Activated CD8-positive, alpha-beta memory T cell treated with anti-CD3 and anti-CD28 coated beads, Interleukin-2, amount 10 ng/mL, durations not matched to agents 7 days and 5 days (primary cell): ENCODE data around the gene KCNN4. TPM values are rescaled to one million over a fixed set of nuclear protein-coding genes. Genes with fewer than 3 reads are reported as not detected.
A peak's percentile ranks its signal among the peaks of the same experiment; 100 is the strongest.
"Not testable (repeated sequence)": the region's sequence is repeated elsewhere in the genome, so short reads cannot be mapped to it uniquely, and the experiment has no call there.

Experiments
- ATAC-seq: fragments of 150-1000 bp; cut with Tn5 transposase; one replicate; pipeline ENCODE4 v1.10.0; 2021; ENCODE audit warnings: moderate library complexity
- CTCF ChIA-PET: fragments of 350-600 bp; sonication (Branson Sonifier 250); formaldehyde crosslinking; loops from one replicate; lab custom pipeline; 2021; ENCODE audit warnings: antibody characterized with exemption; lab: Charles Lee
- DNase-seq: peaks from one replicate; pipeline ENCODE4 v3.0.0-alpha.2; 2020
- H3K27ac Mint-ChIP-seq: one replicate; pipeline ENCODE4 v1.8.0; 2021; ENCODE audit warnings: mild to moderate bottlenecking, mixed read lengths
- H3K27me3 Mint-ChIP-seq: one replicate; pipeline ENCODE4 v1.8.0; 2021; ENCODE audit warnings: mixed read lengths
- H3K36me3 Mint-ChIP-seq: one replicate; pipeline ENCODE4 v1.8.0; 2021; ENCODE audit warnings: mild to moderate bottlenecking, mixed read lengths
- H3K4me1 Mint-ChIP-seq: one replicate; pipeline ENCODE4 v1.8.0; 2021; ENCODE audit warnings: mixed read lengths
- H3K4me3 Mint-ChIP-seq: one replicate; pipeline ENCODE4 v1.8.0; 2021; ENCODE audit warnings: mild to moderate bottlenecking, moderate library complexity, mixed read lengths
- H3K9me3 Mint-ChIP-seq: one replicate; pipeline ENCODE4 v1.8.0; 2022; ENCODE audit warnings: low read depth, mixed read lengths
- total RNA-seq, 2 experiments: library from RNA; stranded (reverse); gene quantifications; one replicate each; pipeline ENCODE4 v1.2.3, GENCODE V29; 2021

Gene KCNN4
- total RNA-seq, 2 experiments from 2014 or later: 43.9 to 53.0 TPM

GRCh38 chr19:43777163-43777695 lies 3.5 kb downstream of the KCNN4 start:
- no peaks in the 10 kb centered on the region for H3K27me3 Mint-ChIP-seq
- no peaks in the 10 kb centered on the region for H3K9me3 Mint-ChIP-seq
- no peak for DNase-seq
- CTCF ChIA-PET: interaction anchor here (1.3 to 9.5 kb wide), 6 partner anchors 11 to 109 kb away, joined by 3 to 145 read pairs (median 8); partner anchors contain the start of gene SMG9
- ATAC-seq: no peak
- H3K4me3 Mint-ChIP-seq: peak overlapping the region; percentile 42
- H3K27ac Mint-ChIP-seq: peak overlapping the region; percentile 75
- H3K36me3 Mint-ChIP-seq: peaks cover 22% of the 10 kb centered on the region
- H3K4me1 Mint-ChIP-seq: peaks cover 52% of the 10 kb centered on the region

DNA sequence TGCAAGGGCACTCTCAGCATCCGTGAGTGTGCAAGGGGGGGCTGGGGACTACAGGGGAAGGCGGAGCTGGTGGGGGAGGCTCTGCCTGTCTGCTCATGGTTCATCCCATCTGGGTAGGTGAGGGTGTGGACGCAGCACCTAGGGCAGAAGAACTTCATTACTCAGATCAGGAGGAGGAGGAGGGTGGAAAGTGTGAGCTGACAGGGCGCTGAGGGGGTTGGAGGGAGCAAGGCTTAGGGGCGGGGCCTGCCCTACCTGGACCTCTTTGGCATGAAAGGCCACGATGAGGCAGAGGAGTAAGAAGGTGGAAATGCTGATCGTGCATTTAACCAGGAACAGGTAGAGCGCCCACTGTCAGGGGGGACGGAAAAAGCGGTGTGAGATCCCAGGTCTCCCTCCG lies 4.5 kb downstream of the KCNN4 start:
- DNase-seq (no peak), ATAC-seq (no peak)
- no peak overlapping the region for H3K4me3 Mint-ChIP-seq
- peak overlapping the region; percentile 14 for H3K27ac Mint-ChIP-seq
- H3K9me3 Mint-ChIP-seq: no peaks in the 10 kb centered on the region
- H3K4me1 Mint-ChIP-seq: peaks cover 43% of the 10 kb centered on the region
- CTCF ChIA-PET: interaction anchor here (1.7 to 9.5 kb wide), 4 partner anchors 10 to 30 kb away, joined by 7 to 145 read pairs (median 20); partner anchors contain the start of gene SMG9
- H3K27me3 Mint-ChIP-seq: no peaks in the 10 kb centered on the region
- H3K36me3 Mint-ChIP-seq: peaks cover 22% of the 10 kb centered on the region

GRCh38 chr19:43775299-43775890 lies 5.4 kb downstream of the KCNN4 start:
- no peaks in the 10 kb centered on the region for H3K9me3 Mint-ChIP-seq
- no peak for DNase-seq
- no peak overlapping the region for H3K4me3 Mint-ChIP-seq
- H3K27me3 Mint-ChIP-seq: no peaks in the 10 kb centered on the region
- ATAC-seq: no peak
- H3K4me1 Mint-ChIP-seq: peaks cover 39% of the 10 kb centered on the region
- peaks cover 27% of the 10 kb centered on the region for H3K36me3 Mint-ChIP-seq
- CTCF ChIA-PET: interaction anchor here (0.6 to 9.5 kb wide), 5 partner anchors 10 to 30 kb away, joined by 3 to 145 read pairs (median 3); no protein-coding TSS in a partner anchor
- no peak overlapping the region for H3K27ac Mint-ChIP-seq

DNA sequence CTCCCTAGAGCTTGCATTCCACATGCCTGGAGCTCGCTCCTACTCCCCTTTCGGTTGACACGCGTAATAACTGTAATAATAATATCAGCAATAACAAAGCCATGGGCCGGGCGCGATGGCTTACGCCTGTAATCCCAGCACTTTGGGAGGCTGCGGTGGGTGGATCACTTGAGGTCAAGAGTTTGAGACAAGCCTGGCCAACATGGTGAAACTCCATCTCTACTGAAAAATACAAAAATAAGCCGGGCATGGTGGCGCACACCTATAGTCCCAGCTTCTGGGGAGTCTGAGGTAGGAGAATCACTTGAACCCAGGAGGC lies 5.9 kb downstream of the KCNN4 start:
- CTCF ChIA-PET: interaction anchor here (0.8 to 9.5 kb wide), 4 partner anchors 9 to 30 kb away, joined by 3 to 145 read pairs (median 6); no protein-coding TSS in a partner anchor
- not testable (repeated sequence) for H3K4me3 Mint-ChIP-seq, H3K27me3 Mint-ChIP-seq, H3K27ac Mint-ChIP-seq, DNase-seq, H3K9me3 Mint-ChIP-seq, ATAC-seq
- peaks cover 37% of the 10 kb centered on the region for H3K4me1 Mint-ChIP-seq
- peaks cover 30% of the 10 kb centered on the region for H3K36me3 Mint-ChIP-seq

GRCh38 chr19:43774103-43774939 lies 6.5 kb downstream of the KCNN4 start:
- CTCF ChIA-PET: interaction anchor here (0.8 to 9.5 kb wide), 3 partner anchors 8 to 29 kb away, joined by 3 to 145 read pairs (median 3); no protein-coding TSS in a partner anchor
- ATAC-seq: no peak
- Mint-ChIP-seq H3K27ac (no peak overlapping the region), H3K4me3 (no peak overlapping the region), H3K36me3 (peaks cover 34% of the 10 kb centered on the region), H3K27me3 (no peaks in the 10 kb centered on the region), H3K4me1 (peaks cover 31% of the 10 kb centered on the region), H3K9me3 (no peaks in the 10 kb centered on the region)
- DNase-seq: no peak

GRCh38 chr19:43773725-43774102 lies 7.1 kb downstream of the KCNN4 start:
- no peak for ATAC-seq
- Mint-ChIP-seq H3K36me3 (peaks cover 40% of the 10 kb centered on the region), H3K4me3 (no peak overlapping the region), H3K27ac (no peak overlapping the region), H3K9me3 (no peaks in the 10 kb centered on the region), H3K27me3 (no peaks in the 10 kb centered on the region), H3K4me1 (peaks cover 28% of the 10 kb centered on the region)
- CTCF ChIA-PET: interaction anchor here (9.5 kb wide), 1 partner anchor 8 kb away, joined by 145 read pairs; no protein-coding TSS in a partner anchor
- no peak for DNase-seq

GRCh38 chr19:43769256-43769655 lies 11.5 kb downstream of the KCNN4 start:
- DNase-seq: no peak
- H3K36me3 Mint-ChIP-seq: peaks cover 47% of the 10 kb centered on the region
- ATAC-seq: no peak

DNA sequence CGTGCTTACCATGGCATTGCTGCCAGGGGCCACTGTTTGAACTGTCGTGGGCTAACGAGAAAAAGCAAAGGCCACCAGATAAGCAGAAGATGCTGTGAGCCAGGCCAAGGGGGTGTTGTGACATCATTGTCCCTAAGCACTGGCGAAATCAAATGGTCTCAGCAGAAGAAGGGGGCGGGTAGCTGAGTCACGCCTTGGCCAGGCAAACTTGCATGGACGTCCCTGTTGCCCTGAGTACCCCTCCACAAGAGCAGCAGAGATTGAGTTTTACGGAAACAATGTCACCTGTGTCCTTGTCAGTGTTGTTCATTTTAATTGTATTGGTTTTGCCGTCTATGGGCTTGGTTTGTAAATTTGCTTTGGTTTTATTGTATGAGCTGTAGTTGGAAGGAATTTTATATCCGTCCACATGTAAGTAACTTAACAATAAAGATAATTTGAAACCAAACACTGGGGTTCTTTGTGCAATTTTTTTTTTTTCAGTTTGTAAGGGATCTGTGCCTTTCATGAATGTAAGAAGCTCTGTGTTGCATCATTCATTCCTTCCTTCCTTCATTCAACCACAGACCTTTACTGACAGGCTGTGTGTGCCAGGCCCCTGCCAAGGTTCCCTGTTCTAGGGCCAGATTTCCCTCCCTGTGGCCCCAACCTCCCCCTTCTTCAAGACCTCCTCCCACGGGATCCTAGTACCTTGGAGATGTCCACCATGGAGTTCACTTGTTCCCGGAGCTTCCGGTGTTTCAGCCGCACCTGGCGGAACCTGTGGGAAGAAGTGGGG lies 12.3 kb downstream of the KCNN4 start:
- CTCF ChIA-PET: interaction anchor here (0.6 to 8.0 kb wide), 6 partner anchors 10 to 54 kb away, joined by 3 to 145 read pairs (median 38); partner anchors contain the start of genes KCNN4 and SMG9
- Mint-ChIP-seq H3K27ac (peak overlapping the region; percentile 24), H3K4me1 (peaks cover 43% of the 10 kb centered on the region)

More at GRCh38 chr19:43769256-43769655, 11.5 kb downstream of the KCNN4 start:
- no peak overlapping the region for H3K4me3 Mint-ChIP-seq
- no peaks in the 10 kb centered on the region for H3K27me3 Mint-ChIP-seq
- H3K27ac Mint-ChIP-seq: no peak overlapping the region
- H3K4me1 Mint-ChIP-seq: peaks cover 36% of the 10 kb centered on the region
- no peaks in the 10 kb centered on the region for H3K9me3 Mint-ChIP-seq
- CTCF ChIA-PET: interaction anchor here (0.7 to 8.0 kb wide), 6 partner anchors 9 to 55 kb away, joined by 3 to 145 read pairs (median 38); partner anchors contain the start of genes KCNN4 and SMG9

DNA sequence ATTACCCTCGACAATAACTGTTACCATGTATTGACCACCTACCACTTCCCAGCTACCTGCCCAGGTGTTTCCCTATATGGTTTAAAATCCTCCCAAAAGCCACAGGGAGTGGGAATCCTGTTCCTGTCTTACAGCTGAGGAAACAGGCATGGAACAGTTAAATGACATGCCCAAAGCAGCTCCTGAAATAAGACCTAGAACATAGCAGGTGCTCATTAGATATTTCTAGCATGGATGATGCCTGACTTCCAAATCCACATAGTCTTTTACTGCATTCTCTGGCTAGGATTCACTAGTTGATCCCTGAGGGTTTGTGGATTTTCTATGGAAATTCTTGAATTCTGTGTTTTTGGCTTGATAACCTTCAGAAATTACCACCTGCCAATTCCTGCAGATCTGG lies 13.0 kb downstream of the KCNN4 start:
- Mint-ChIP-seq H3K4me1 (peaks cover 48% of the 10 kb centered on the region), H3K4me3 (no peak overlapping the region), H3K27me3 (no peaks in the 10 kb centered on the region), H3K9me3 (no peaks in the 10 kb centered on the region), H3K27ac (peak overlapping the region; percentile 24), H3K36me3 (peaks cover 39% of the 10 kb centered on the region)
- DNase-seq (no peak), ATAC-seq (no peak)
- CTCF ChIA-PET: interaction anchor here (1.0 to 8.0 kb wide), 7 partner anchors 11 to 99 kb away, joined by 3 to 145 read pairs (median 27); partner anchors contain the start of genes KCNN4 and SMG9

More for the DNA sequence above, 12.3 kb downstream of the KCNN4 start:
- DNase-seq (no peak), ATAC-seq (no peak)
- no peaks in the 10 kb centered on the region for H3K27me3 Mint-ChIP-seq
- H3K4me3 Mint-ChIP-seq: no peak overlapping the region
- H3K9me3 Mint-ChIP-seq: no peaks in the 10 kb centered on the region
- peaks cover 45% of the 10 kb centered on the region for H3K36me3 Mint-ChIP-seq

DNA sequence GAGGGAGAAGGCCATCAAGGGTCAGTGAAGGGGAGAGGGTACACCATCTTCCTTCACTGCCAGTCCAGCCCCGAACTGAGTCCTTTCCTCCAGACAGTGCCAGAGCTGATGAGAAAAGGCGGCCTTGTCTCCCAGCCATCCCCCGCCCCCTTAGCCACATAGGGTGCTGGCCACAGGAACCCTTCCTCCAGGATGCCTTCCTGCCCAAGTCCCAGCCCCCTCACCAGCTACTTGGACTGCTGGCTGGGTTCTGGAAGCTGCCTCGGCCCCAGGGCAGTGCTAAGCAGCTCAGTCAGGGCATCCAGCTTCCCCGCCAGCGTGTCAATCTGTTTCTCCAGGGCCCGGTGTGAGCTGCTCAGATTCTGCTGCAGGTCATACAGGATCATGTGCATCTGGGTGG lies 13.5 kb downstream of the KCNN4 start:
- Mint-ChIP-seq H3K4me1 (peaks cover 53% of the 10 kb centered on the region), H3K9me3 (no peaks in the 10 kb centered on the region)

DNA sequence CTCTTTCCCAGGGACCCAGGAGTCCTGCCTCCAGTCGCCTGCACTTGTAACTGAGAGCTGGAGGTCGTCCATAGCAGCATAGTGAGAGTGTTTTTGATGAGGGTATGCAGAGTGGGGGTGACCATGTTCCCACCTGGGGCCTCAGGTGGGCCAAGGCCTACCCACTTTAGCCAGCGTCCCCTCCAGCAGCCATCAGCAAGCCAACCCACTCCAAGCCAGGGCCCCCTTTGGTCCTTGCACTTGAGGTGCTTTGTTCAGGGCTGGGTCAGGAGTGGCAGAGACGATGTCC lies 14.1 kb downstream of the KCNN4 start:
- Mint-ChIP-seq H3K4me3 (no peak overlapping the region), H3K27me3 (no peaks in the 10 kb centered on the region), H3K27ac (peak overlapping the region; percentile 94), H3K4me1 (peaks cover 55% of the 10 kb centered on the region), H3K9me3 (no peaks in the 10 kb centered on the region), H3K36me3 (peaks cover 41% of the 10 kb centered on the region)
- ATAC-seq (no peak), DNase-seq (no peak)
- CTCF ChIA-PET: interaction anchor here (1.0 to 8.0 kb wide), 11 partner anchors 12 to 241 kb away, joined by 3 to 145 read pairs (median 5); partner anchors contain the start of genes KCNN4 and SMG9

More for the DNA sequence above, 13.5 kb downstream of the KCNN4 start:
- CTCF ChIA-PET: interaction anchor here (1.0 to 8.0 kb wide), 7 partner anchors 11 to 99 kb away, joined by 3 to 145 read pairs (median 27); partner anchors contain the start of genes KCNN4 and SMG9
- H3K27me3 Mint-ChIP-seq: no peaks in the 10 kb centered on the region
- DNase-seq (no peak), ATAC-seq (no peak)
- H3K4me3 Mint-ChIP-seq: no peak overlapping the region
- H3K36me3 Mint-ChIP-seq: peaks cover 40% of the 10 kb centered on the region
- H3K27ac Mint-ChIP-seq: peak overlapping the region; percentile 94

DNA sequence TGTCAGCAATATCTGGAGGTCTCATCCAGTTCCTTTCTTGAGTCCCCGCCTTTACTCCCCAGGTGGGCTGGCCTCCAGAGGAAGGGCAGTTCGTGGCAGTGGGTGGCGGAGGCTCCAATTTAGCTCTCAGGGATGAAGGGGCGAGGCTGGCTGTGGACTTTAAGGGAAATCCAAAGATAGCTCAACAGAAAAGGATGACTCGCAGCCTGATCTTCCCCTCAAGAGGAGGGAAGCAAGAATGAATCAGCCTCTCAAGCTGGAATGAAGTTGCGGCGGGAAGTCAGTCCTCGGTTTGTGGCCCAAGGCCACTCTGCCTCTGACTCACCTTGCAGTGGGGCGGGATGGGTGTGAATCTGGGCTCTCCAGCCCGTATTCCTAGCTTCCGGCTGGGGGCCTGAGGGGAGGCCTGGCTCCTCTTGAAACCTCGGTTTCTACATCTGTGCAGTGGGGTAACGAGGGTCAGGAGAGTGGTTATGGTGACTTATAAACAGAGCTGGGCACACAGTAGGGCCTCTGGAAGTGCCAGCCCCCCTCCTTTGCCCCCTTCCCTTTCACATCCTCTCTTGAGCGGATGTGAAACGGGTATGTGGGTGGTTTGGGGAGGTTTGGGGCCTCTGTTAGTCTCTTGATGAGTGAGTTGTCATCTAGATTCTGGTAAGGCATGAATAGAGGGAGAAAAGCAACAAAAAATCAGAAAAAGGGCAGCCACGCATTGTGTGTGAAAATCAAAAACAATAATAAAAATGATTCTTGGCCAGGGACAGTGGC lies 15.5 kb downstream of the KCNN4 start:
- Mint-ChIP-seq H3K4me1 (peaks cover 55% of the 10 kb centered on the region), H3K27me3 (no peaks in the 10 kb centered on the region), H3K4me3 (peak overlapping the region; percentile 49), H3K27ac (peak overlapping the region; percentile 94), H3K9me3 (no peaks in the 10 kb centered on the region), H3K36me3 (peaks cover 36% of the 10 kb centered on the region)
- peak; percentile 96 for DNase-seq
- CTCF ChIA-PET: interaction anchor here (0.7 to 8.0 kb wide), 13 partner anchors 11 to 171 kb away, joined by 3 to 145 read pairs (median 5); partner anchors contain the start of genes KCNN4, PLAUR and SMG9
- peak; percentile 88 for ATAC-seq
